BLaER1 treated with 17β-estradiol and CSF1 and Interleukin-3, amounts not matched to agents 10 nM and 100 nM (cell line): ENCODE data around the gene ADRA1B.

Experiments
- H3K27ac ChIP-seq, 11 experiments: shearing (Covaris generic); formaldehyde crosslinking; 2 replicates each; pipeline ENCODE4 v1.8.1; 2022
- H3K27me3 ChIP-seq, 11 experiments: shearing (Covaris generic); formaldehyde crosslinking; 2 replicates each; pipeline ENCODE4 v1.8.1; 2022
- H3K36me3 ChIP-seq, 11 experiments: shearing (Covaris generic); formaldehyde crosslinking; 2 replicates each; pipeline ENCODE4 v1.8.1; 2022
- H3K4me1 ChIP-seq, 10 experiments: shearing (Covaris generic); formaldehyde crosslinking; 2 replicates each; pipeline ENCODE4 v1.8.1; 2022
- H3K4me2 ChIP-seq, 11 experiments: shearing (Covaris generic); formaldehyde crosslinking; 2 replicates each; pipeline ENCODE4 v1.8.1; 2022
- H3K4me3 ChIP-seq, 10 experiments: shearing (Covaris generic); formaldehyde crosslinking; 2 replicates each; pipeline ENCODE4 v1.8.1; 2022
- H3K9ac ChIP-seq, 11 experiments: shearing (Covaris generic); formaldehyde crosslinking; 2 replicates each; pipeline ENCODE4 v1.8.1; 2022
- H3K9me3 ChIP-seq, 11 experiments: shearing (Covaris generic); formaldehyde crosslinking; replicated peaks in 1 of 11; 2 replicates each; pipeline ENCODE4 v1.8.1; 2022
- H4K20me1 ChIP-seq, 11 experiments: shearing (Covaris generic); formaldehyde crosslinking; 2 replicates each; pipeline ENCODE4 v1.8.1; 2022
- Cebpa-rat ChIP-seq, 11 experiments: shearing (Covaris generic); IDR thresholded peaks; 2 replicates each; pipeline ENCODE4 v1.8.1; 2022

Gene ADRA1B

DNA sequence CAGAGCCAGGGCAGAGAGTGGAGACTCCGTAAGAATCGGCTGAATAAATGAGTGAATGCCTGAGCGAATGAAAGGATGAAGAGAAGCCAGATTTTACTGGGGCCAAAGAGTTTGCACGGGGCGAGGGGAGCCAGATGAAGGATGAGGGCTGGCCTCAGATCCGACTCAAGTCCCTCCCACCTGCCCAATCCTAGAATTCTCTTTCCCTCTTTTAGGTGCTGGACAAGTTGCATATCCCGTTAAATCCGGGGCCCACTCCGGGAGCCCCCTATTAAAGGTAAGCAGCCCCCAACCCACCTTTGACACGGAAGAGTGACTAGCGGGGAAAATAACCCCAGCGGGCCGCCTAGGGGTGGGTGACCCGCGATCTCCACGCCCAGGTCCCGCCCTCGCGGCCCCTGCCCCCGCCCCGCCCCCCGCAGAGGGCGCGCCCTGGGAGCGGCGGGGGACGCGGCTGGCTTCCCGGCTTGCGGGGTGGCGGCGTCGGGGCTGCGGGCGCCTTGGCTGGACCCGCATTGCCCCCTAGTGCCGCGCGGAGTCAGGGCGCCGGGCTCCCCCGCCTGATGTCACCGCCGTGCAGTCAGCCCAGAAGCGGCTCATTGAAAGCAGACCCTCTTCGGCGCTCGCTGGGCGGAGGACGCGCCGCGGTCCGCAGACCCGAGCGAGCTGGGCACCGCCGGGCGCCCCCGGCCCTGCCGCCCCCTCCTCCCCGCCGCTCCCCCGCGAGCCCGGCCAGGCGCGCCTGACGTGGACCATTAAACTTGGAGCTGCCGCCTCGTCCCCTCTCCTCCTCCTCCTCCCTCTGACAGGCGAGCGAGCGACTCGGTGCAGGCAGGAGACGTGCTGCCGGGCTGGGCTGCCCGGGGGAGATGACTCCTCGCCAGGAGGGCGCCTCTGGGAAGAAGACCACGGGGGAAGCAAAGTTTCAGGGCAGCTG lies at the start of gene ADRA1B:
Gene ADRA1B (plus strand): TSS at position 579 of the 937 bp plus-strand sequence. CDS start 424 bp downstream, outside the sequence.
- TF ChIP-seq Cebpa-rat (IDR thresholded peaks at IDR 0.05), result no peak
- H3K27me3 ChIP-seq, result peaks cover 31 to 49% (median 42%) of the 10 kb centered on the region in 11 experiments
- H3K9me3 ChIP-seq, result no peaks in the 10 kb centered on the region
- peak within 1 kb of the TSS; percentile 35 to 63 (median 46); a peak in 17 of 20 replicates for H3K4me3 ChIP-seq
- H3K27ac ChIP-seq, result no peak within 1 kb of the TSS
- H4K20me1 ChIP-seq, result peaks cover 0 to 14% (median 0%) of the 10 kb centered on the region in 11 experiments; a peak in 3 of 22 replicates
- peak within 1 kb of the TSS; percentile 60 to 82 (median 70) for H3K4me2 ChIP-seq
- peaks cover 0 to 5% (median 2%) of the 10 kb centered on the region in 10 experiments; a peak in 3 of 20 replicates for H3K4me1 ChIP-seq
- peak within 1 kb of the TSS in 4 of 11 experiments; percentile 30 to 41 (median 39); a peak in 4 of 22 replicates for H3K9ac ChIP-seq
- H3K36me3 ChIP-seq, result no peaks in the 10 kb centered on the region

GRCh38 chr5:159873680-159874079 lies 42.6 kb upstream of the ADRA1B start:
- Histone ChIP-seq H3K27ac (no peak overlapping the region), H3K4me1 (no peaks in the 10 kb centered on the region), H3K9me3 (no peaks in the 10 kb centered on the region), H3K4me2 (no peak overlapping the region), H3K9ac (no peak overlapping the region), H3K36me3 (no peaks in the 10 kb centered on the region), H3K4me3 (no peak overlapping the region), H3K27me3 (no peaks in the 10 kb centered on the region), H4K20me1 (no peaks in the 10 kb centered on the region)
- no peak for TF ChIP-seq Cebpa-rat (IDR thresholded peaks at IDR 0.05)

GRCh38 chr5:159874263-159874662 lies 42.0 kb upstream of the ADRA1B start:
- Histone ChIP-seq H3K4me1 (peaks cover 0 to 5% (median 0%) of the 10 kb centered on the region in 10 experiments; a peak in 1 of 20 replicates), H3K9me3 (no peaks in the 10 kb centered on the region), H3K27me3 (no peaks in the 10 kb centered on the region), H4K20me1 (no peaks in the 10 kb centered on the region), H3K4me2 (no peak overlapping the region), H3K27ac (no peak overlapping the region), H3K4me3 (no peak overlapping the region), H3K36me3 (no peaks in the 10 kb centered on the region), H3K9ac (no peak overlapping the region)
- TF ChIP-seq Cebpa-rat (IDR thresholded peaks at IDR 0.05), result no peak

- H3K27ac ChIP-seq, result no peak overlapping the region
- H3K36me3 ChIP-seq, result no peaks in the 10 kb centered on the region
- H3K4me3 ChIP-seq, result no peak overlapping the region
- H3K9me3 ChIP-seq, result no peaks in the 10 kb centered on the region
- H3K27me3 ChIP-seq, result no peaks in the 10 kb centered on the region
- no peak overlapping the region for H3K9ac ChIP-seq
- H4K20me1 ChIP-seq, result no peaks in the 10 kb centered on the region
- TF ChIP-seq Cebpa-rat (IDR thresholded peaks at IDR 0.05), result no peak
- H3K4me2 ChIP-seq, result no peak overlapping the region
- H3K4me1 ChIP-seq, result peaks cover 0 to 5% (median 0%) of the 10 kb centered on the region in 10 experiments; a peak in 1 of 20 replicates
Measured at GRCh38 chr5:159877016-159877415, 39.3 kb upstream of the ADRA1B start.

DNA sequence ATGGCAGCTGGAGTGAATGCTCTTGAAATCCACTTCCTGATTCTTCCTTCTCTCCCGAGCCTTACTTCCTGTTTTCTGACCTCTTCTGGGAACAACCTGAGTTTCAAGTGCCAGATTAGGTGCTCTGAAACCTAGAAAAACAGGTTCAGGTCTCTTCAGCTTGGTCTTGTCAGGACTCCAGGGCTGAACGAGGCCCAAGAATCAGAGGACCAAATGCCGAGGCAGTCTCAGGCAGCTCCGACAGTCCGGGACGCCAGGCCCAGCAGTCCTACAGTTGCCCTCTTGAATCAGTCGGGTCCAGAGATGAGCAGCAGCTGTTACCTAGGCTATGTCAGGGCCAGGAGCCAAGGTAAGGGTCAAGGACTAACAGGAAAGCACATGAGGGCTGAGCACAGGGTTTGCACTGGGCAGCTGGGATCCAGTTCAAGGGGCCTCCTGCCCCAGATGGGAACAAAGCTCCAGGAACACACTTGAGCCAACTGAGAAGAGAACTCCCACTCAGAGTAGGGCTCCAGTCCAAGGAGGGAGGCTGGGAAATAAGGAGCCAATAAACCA lies 38.3 kb upstream of the ADRA1B start:
- no peaks in the 10 kb centered on the region for H4K20me1 ChIP-seq
- no peak overlapping the region for H3K27ac ChIP-seq
- no peaks in the 10 kb centered on the region for H3K9me3 ChIP-seq
- no peak overlapping the region for H3K4me3 ChIP-seq
- no peak overlapping the region for H3K9ac ChIP-seq
- H3K4me2 ChIP-seq, result no peak overlapping the region
- H3K27me3 ChIP-seq, result peaks cover 0 to 3% (median 0%) of the 10 kb centered on the region in 11 experiments; a peak in 1 of 22 replicates
- no peak for TF ChIP-seq Cebpa-rat (IDR thresholded peaks at IDR 0.05)
- H3K36me3 ChIP-seq, result no peaks in the 10 kb centered on the region
- peaks cover 0 to 5% (median 0%) of the 10 kb centered on the region in 10 experiments; a peak in 1 of 20 replicates for H3K4me1 ChIP-seq

DNA sequence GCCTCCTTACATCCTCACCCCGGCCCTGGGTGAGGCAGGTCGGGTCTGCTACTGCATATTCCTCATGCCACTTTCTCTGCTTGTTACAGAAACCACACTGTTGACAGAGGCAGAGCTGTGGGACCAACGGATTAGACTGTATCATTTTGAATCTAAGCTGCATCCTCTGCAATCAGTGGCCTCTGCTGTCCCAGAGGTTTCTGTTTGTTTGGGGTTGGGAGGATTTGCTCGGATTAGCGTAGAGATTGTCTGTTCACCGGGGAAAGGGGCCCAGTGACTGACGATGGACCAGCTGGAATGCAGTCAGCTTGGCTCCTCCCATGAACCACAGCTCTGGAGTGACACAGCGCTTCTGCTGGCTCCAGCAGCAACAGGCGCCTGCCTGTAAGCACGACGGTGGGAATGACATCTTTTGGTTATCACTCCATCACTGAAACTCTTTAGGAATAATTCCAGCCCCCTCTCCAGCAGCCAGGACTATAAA lies 37.3 kb upstream of the ADRA1B start:
- peak overlapping the region in 2 of 11 experiments; percentile 3 to 18; a peak in 1 of 22 replicates for H3K4me2 ChIP-seq
- no peak overlapping the region for H3K9ac ChIP-seq
- no peaks in the 10 kb centered on the region for H3K36me3 ChIP-seq
- no peak for TF ChIP-seq Cebpa-rat (IDR thresholded peaks at IDR 0.05)
- peaks cover 0 to 3% (median 0%) of the 10 kb centered on the region in 11 experiments; a peak in 1 of 22 replicates for H3K27me3 ChIP-seq
- no peak overlapping the region for H3K4me3 ChIP-seq
- no peak overlapping the region for H3K27ac ChIP-seq
- peaks cover 0 to 5% (median 0%) of the 10 kb centered on the region in 10 experiments; a peak in 1 of 20 replicates for H3K4me1 ChIP-seq
- no peaks in the 10 kb centered on the region for H4K20me1 ChIP-seq
- H3K9me3 ChIP-seq, result no peaks in the 10 kb centered on the region

GRCh38 chr5:159880676-159881075 lies 35.6 kb upstream of the ADRA1B start:
- peaks cover 0 to 5% (median 0%) of the 10 kb centered on the region in 10 experiments; a peak in 1 of 20 replicates for H3K4me1 ChIP-seq
- peaks cover 0 to 3% (median 0%) of the 10 kb centered on the region in 11 experiments; a peak in 1 of 22 replicates for H3K27me3 ChIP-seq
- no peaks in the 10 kb centered on the region for H3K36me3 ChIP-seq
- no peak for TF ChIP-seq Cebpa-rat (IDR thresholded peaks at IDR 0.05)
- no peak overlapping the region for H3K4me2 ChIP-seq
- no peaks in the 10 kb centered on the region for H3K9me3 ChIP-seq
- no peak overlapping the region for H3K27ac ChIP-seq
- no peak overlapping the region for H3K4me3 ChIP-seq
- H4K20me1 ChIP-seq, result no peaks in the 10 kb centered on the region
- no peak overlapping the region for H3K9ac ChIP-seq

DNA sequence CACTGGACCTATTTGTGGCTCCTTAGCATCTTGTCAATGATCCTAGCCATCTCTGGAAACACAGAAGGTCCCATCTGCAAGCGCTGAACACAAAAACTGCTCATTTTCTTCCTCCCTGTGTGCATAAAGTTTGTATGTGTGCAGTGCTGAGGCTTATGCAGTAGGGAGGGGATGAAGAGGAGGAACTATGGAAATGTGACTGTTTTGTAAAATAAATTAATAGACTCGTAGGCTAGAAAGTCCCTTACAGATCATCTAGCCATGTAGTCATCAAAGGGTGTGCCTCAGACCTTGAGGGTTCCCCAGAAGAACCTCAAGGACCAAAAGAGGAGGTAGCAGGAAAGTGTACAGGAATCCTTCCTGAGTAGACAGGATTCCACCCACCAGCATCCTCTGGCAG lies 34.3 kb upstream of the ADRA1B start:
- Histone ChIP-seq H3K27me3 (peaks cover 0 to 3% (median 0%) of the 10 kb centered on the region in 11 experiments; a peak in 1 of 22 replicates), H4K20me1 (no peaks in the 10 kb centered on the region), H3K36me3 (no peaks in the 10 kb centered on the region), H3K9ac (no peak overlapping the region), H3K4me2 (no peak overlapping the region), H3K27ac (no peak overlapping the region), H3K4me3 (no peak overlapping the region), H3K4me1 (peaks cover 0 to 5% (median 0%) of the 10 kb centered on the region in 10 experiments; a peak in 1 of 20 replicates), H3K9me3 (no peaks in the 10 kb centered on the region)
- TF ChIP-seq Cebpa-rat (IDR thresholded peaks at IDR 0.05), result no peak

- Histone ChIP-seq H3K4me1 (peaks cover 0 to 5% (median 0%) of the 10 kb centered on the region in 10 experiments; a peak in 1 of 20 replicates), H3K9me3 (no peaks in the 10 kb centered on the region), H3K4me2 (no peak overlapping the region), H3K4me3 (no peak overlapping the region), H3K36me3 (no peaks in the 10 kb centered on the region), H3K27ac (no peak overlapping the region), H3K27me3 (peaks cover 0 to 3% (median 0%) of the 10 kb centered on the region in 11 experiments; a peak in 1 of 22 replicates), H4K20me1 (no peaks in the 10 kb centered on the region), H3K9ac (no peak overlapping the region)
- TF ChIP-seq Cebpa-rat (IDR thresholded peaks at IDR 0.05), result no peak
Measured at GRCh38 chr5:159883522-159883950, 32.7 kb upstream of the ADRA1B start.
